B cell (primary cell): ENCODE data around the gene PMF1. TPM values are rescaled to one million over a fixed set of nuclear protein-coding genes. Genes with fewer than 3 reads are reported as not detected.

Experiments used
- ATAC-seq: fragments of 200-7000 bp; cut with Tn5 transposase; one replicate; pipeline ENCODE4 v1.10.0; 2021; ENCODE audit warnings: low read depth, mild to moderate bottlenecking, moderate number of reproducible peaks, moderate library complexity
- CTCF ChIA-PET: fragments of 350-600 bp; sonication (Branson Sonifier 250); formaldehyde crosslinking; loops from one replicate; lab custom pipeline; 2021; ENCODE audit warnings: antibody characterized with exemption, inconsistent platforms; lab: Charles Lee
- POLR2A ChIA-PET: fragments of 350-600 bp; sonication (Branson Sonifier 250); formaldehyde crosslinking; loops from one replicate; lab custom pipeline; 2021; ENCODE audit warnings: antibody characterized with exemption; lab: Charles Lee
- DNase-seq: peaks from one replicate; pipeline ENCODE4 v3.0.0; 2013
- H2AFZ ChIP-seq: 2 replicates; pipeline ENCODE4 v1.6.1; 2012; ENCODE audit warnings: mild to moderate bottlenecking, low read depth, low read length; ENCODE audit not compliant: insufficient read depth, poor library complexity, severe bottlenecking
- H3K27ac ChIP-seq, 2 donors: 1 replicate in 1 of 2; 2 replicates in 1 of 2; pipeline ENCODE4 v1.5.1; 2012 to 2013; ENCODE audit warnings: low read length in 2 of 2, mild to moderate bottlenecking in 2 of 2, moderate library complexity in 1 of 2
- H3K27me3 ChIP-seq, 4 experiments: fragments of 200-600 bp in 1 of 4; sonication (generic) in 1 of 4; replicated peaks in 1 of 4; 1 replicate in 2 of 4; 2 replicates in 2 of 4; pipeline versions ENCODE4 v1.6.1 to v1.7.0; 2013 to 2016; ENCODE audit warnings: low read length in 3 of 4, mild to moderate bottlenecking in 2 of 4, mixed read lengths in 1 of 4, moderate library complexity in 1 of 4; ENCODE audit not compliant: insufficient read depth in 4 of 4, control insufficient read depth in 3 of 4; ENCODE audit errors: control extremely low read depth in 1 of 4
- H3K36me3 ChIP-seq, 2 experiments: replicated peaks in 1 of 2; 1 replicate in 1 of 2; 2 replicates in 1 of 2; pipeline versions ENCODE4 v1.6.1 to v1.7.1; 2013; ENCODE audit warnings: low read length in 1 of 2; ENCODE audit not compliant: insufficient read depth in 2 of 2, control insufficient read depth in 1 of 2; ENCODE audit errors: control extremely low read depth in 1 of 2, extremely low read depth in 1 of 2
- H3K4me1 ChIP-seq, 2 donors: fragments of 200-600 bp in 1 of 2; sonication (generic) in 1 of 2; 1 replicate in 1 of 2; 2 replicates in 1 of 2; pipeline versions ENCODE4 v1.5.1 to v1.6.1; 2013 to 2017; ENCODE audit warnings: low read length in 2 of 2; ENCODE audit not compliant: control insufficient read depth in 2 of 2, insufficient read depth in 2 of 2
- H3K4me2 ChIP-seq: replicated peaks from 2 replicates; pipeline ENCODE3; 2012; ENCODE audit warnings: mild to moderate bottlenecking, low read depth, low read length; ENCODE audit not compliant: poor library complexity, severe bottlenecking
- H3K4me3 ChIP-seq, 5 experiments: fragments of 200-600 bp in 1 of 5; sonication (generic) in 1 of 5; 1 replicate in 3 of 5; 2 replicates in 2 of 5; pipeline versions ENCODE4 v1.5.1 to v1.7.0; 2011 to 2016; ENCODE audit warnings: low read length in 4 of 5, mild to moderate bottlenecking in 4 of 5, low read depth in 2 of 5, control low read depth in 1 of 5, moderate library complexity in 1 of 5; ENCODE audit not compliant: insufficient read depth in 1 of 5; ENCODE audit errors: control extremely low read depth in 1 of 5, extremely low read depth in 1 of 5
- H3K79me2 ChIP-seq: fragments of 200-600 bp; sonication (generic); one replicate; pipeline ENCODE4 v1.6.0; 2016; ENCODE audit warnings: low read length; ENCODE audit not compliant: control insufficient read depth, insufficient read depth
- H3K9ac ChIP-seq: fragments of 200-600 bp; sonication (generic); 2 replicates; pipeline ENCODE4 v1.6.1; 2017; ENCODE audit warnings: mild to moderate bottlenecking, low read length, moderate library complexity
- H3K9me3 ChIP-seq, 3 donors: one replicate each; pipeline versions ENCODE4 v1.6.1 to v1.7.1; 2013; ENCODE audit warnings: low read length in 2 of 3; ENCODE audit not compliant: control insufficient read depth in 2 of 3, insufficient read depth in 1 of 3; ENCODE audit errors: control extremely low read depth in 1 of 3
- H4K20me1 ChIP-seq: 2 replicates; pipeline ENCODE4 v1.6.0; 2012; ENCODE audit warnings: mild to moderate bottlenecking, low read length; ENCODE audit not compliant: insufficient read depth, control insufficient read depth, poor library complexity, severe bottlenecking
- H3K27ac Mint-ChIP-seq: one replicate; pipeline ENCODE4 v1.8.0; 2021; ENCODE audit warnings: mixed read lengths
- H3K27me3 Mint-ChIP-seq: one replicate; pipeline ENCODE4 v1.8.0; 2021; ENCODE audit warnings: mixed read lengths
- H3K4me1 Mint-ChIP-seq: one replicate; pipeline ENCODE4 v1.8.0; 2021; ENCODE audit warnings: mixed read lengths
- H3K4me3 Mint-ChIP-seq: one replicate; pipeline ENCODE4 v1.8.0; 2021; ENCODE audit warnings: mixed read lengths
- H3K9me3 Mint-ChIP-seq: one replicate; pipeline ENCODE4 v1.8.0; 2022; ENCODE audit warnings: mixed read lengths; ENCODE audit not compliant: insufficient read depth
- EZH2 ChIP-seq: IDR thresholded peaks from 2 replicates; pipeline ENCODE4 v1.6.1; 2012; ENCODE audit warnings: borderline replicate concordance, low read depth, mild to moderate bottlenecking, moderate library complexity, low read length; ENCODE audit not compliant: insufficient read depth, poor library complexity, severe bottlenecking
- WGBS: methylation state at CpG from one replicate; pipeline ENCODE4 v1.1.5; 2013; ENCODE audit warnings: missing lambda C conversion rate; ENCODE audit not compliant: insufficient coverage; 5-methylcytosine and 5-hydroxymethylcytosine counted together
- intact Hi-C: fragments of 100-400 bp; cut with micrococcal nuclease; formaldehyde crosslinking; loops from one replicate; pipeline ENCODE4 v1.10.0; 2022
- polyA plus RNA-seq: library from polyadenylated mRNA; depleted of rRNA; stranded (reverse); fragments of >200 nt; gene quantifications from 2 replicates; pipeline ENCODE4 v1.2.3, GENCODE V29; 2012
- total RNA-seq, 2 donors: library from RNA; stranded (reverse); fragments of 120-200 nt in 1 of 2; gene quantifications; 1 replicate in 1 of 2; 2 replicates in 1 of 2; pipeline versions ENCODE4 v1.2.3 to v1.2.4, GENCODE V29; 2013 to 2022
- TF ChIP-seq, protein P1 (sequence below): fragments of 200-600 bp; IDR thresholded peaks from one replicate; pipeline ENCODE4 v1.8.0; 2022; ENCODE audit warnings: antibody characterized with exemption, mild to moderate bottlenecking

PMF1 gene
- total and polyA plus RNA-seq, 2 donors (not counting 1 experiment from before 2014, with no cell fraction given) = 58.3 to 101 TPM

DNA sequence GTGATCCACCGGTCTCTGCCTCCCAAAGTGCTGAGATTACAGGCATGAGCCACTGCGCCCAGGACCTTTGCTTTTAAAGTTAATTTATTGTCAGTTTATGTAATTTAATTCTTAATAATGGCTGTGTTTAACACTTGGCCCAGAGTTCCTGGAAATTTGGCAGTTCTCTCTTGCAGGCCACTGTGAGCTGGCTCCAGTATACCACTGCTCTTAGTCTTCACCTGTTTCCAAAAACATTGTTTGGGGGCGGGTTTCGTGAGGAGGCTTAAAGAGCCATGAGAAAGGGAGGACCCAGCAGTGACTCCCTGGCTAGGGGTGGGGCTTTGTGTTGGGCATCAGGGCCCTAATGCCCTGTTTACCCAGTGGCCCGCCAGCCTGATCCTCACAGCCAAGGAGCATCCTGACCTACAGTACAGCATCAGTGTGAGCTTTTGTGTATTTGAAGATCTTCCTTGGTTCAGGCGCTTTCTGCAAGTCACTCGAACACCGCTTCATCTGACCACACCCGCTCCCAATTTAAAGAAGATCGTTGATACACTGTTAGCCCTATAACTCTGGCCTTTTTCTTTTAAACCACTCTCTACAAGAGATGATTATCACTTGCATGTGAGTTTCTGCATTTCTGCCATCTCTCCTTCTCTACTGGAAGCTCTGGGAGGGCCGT, 17.1 kb downstream of the PMF1 start:
- intact Hi-C loops = no loop called here
- CTCF ChIA-PET = interaction anchor here (0.6 to 14.5 kb wide), 2 partner anchors 32 to 84 kb away, joined by 3 to 381 read pairs; no protein-coding TSS in a partner anchor

DNA sequence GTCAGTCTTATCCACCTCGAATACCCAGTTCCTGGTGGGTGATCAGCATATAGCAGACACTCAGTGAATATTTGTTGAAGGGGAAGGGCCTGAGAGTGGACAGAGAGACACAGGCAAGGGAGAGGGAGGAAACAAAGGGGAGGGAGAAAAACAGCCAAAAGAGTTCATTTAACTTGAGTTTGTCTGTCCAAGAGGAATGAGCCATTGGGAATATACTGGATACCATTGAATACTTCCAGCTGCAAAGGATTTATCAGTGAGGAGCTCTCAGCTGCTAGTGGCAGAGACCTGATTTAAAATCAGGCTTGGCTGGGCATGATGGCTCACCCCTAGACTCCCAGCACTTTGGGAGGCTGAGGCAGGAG, 17.6 kb downstream of the PMF1 start:
- POLR2A ChIA-PET = no interaction called here

More for the DNA sequence above, 17.1 kb downstream of the PMF1 start:
- POLR2A ChIA-PET = no interaction called here
- no peaks in the 10 kb centered on the region for H3K9me3 Mint-ChIP-seq
- WGBS = 97% methylated on average over 10 of the region's 11 CpGs
- no peaks in the 10 kb centered on the region for H3K27me3 Mint-ChIP-seq
- peaks cover 6 to 31% of the 10 kb centered on the region in 2 experiments for H3K36me3 ChIP-seq
- H3K9me3 ChIP-seq = no peaks in the 10 kb centered on the region
- no peak overlapping the region for H2AFZ ChIP-seq
- ATAC-seq (no peak), DNase-seq (no peak)
- H3K4me2 ChIP-seq = no peak overlapping the region
- H3K27ac Mint-ChIP-seq = no peak overlapping the region
- H3K27ac ChIP-seq = no peak overlapping the region
- peaks cover 6% of the 10 kb centered on the region for H4K20me1 ChIP-seq
- H3K9ac ChIP-seq = no peak overlapping the region
- no peaks in the 10 kb centered on the region for H3K27me3 ChIP-seq
- no peak overlapping the region for H3K4me3 Mint-ChIP-seq
- H3K4me1 Mint-ChIP-seq = peaks cover 4% of the 10 kb centered on the region
- no peaks in the 10 kb centered on the region for H3K4me1 ChIP-seq
- peaks cover 14% of the 10 kb centered on the region for H3K79me2 ChIP-seq
- no peak overlapping the region for H3K4me3 ChIP-seq
- TF ChIP-seq EZH2 = no peak
- TF ChIP-seq, protein P1, sequence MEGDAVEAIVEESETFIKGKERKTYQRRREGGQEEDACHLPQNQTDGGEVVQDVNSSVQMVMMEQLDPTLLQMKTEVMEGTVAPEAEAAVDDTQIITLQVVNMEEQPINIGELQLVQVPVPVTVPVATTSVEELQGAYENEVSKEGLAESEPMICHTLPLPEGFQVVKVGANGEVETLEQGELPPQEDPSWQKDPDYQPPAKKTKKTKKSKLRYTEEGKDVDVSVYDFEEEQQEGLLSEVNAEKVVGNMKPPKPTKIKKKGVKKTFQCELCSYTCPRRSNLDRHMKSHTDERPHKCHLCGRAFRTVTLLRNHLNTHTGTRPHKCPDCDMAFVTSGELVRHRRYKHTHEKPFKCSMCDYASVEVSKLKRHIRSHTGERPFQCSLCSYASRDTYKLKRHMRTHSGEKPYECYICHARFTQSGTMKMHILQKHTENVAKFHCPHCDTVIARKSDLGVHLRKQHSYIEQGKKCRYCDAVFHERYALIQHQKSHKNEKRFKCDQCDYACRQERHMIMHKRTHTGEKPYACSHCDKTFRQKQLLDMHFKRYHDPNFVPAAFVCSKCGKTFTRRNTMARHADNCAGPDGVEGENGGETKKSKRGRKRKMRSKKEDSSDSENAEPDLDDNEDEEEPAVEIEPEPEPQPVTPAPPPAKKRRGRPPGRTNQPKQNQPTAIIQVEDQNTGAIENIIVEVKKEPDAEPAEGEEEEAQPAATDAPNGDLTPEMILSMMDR = no peak

More for the DNA sequence above, 17.6 kb downstream of the PMF1 start:
- no peaks in the 10 kb centered on the region for H3K27me3 ChIP-seq
- CTCF ChIA-PET = interaction anchor here (14.5 kb wide), 1 partner anchor 84 kb away, joined by 381 read pairs; no protein-coding TSS in a partner anchor
- Mint-ChIP-seq H3K27me3 (no peaks in the 10 kb centered on the region), H3K27ac (no peak overlapping the region), H3K4me1 (peaks cover 2% of the 10 kb centered on the region), H3K9me3 (no peaks in the 10 kb centered on the region), H3K4me3 (no peak overlapping the region)
- no peaks in the 10 kb centered on the region for H3K4me1 ChIP-seq
- H3K79me2 ChIP-seq = peaks cover 14% of the 10 kb centered on the region
- 100% methylated on average over 1 of the region's 1 CpG for WGBS
- no peak overlapping the region for H3K4me3 ChIP-seq
- no peak overlapping the region for H3K4me2 ChIP-seq
- ATAC-seq = no peak
- no peak overlapping the region for H3K9ac ChIP-seq
- no peaks in the 10 kb centered on the region for H3K9me3 ChIP-seq
- TF ChIP-seq, protein P1 = no peak
- no peak for TF ChIP-seq EZH2
- H3K36me3 ChIP-seq = peaks cover 6 to 32% of the 10 kb centered on the region in 2 experiments
- no peak for DNase-seq
- H2AFZ ChIP-seq = no peak overlapping the region
- peaks cover 6% of the 10 kb centered on the region for H4K20me1 ChIP-seq
- no peak overlapping the region for H3K27ac ChIP-seq
- intact Hi-C loops = no loop called here
